Loucy (cell line): ENCODE measurements around the gene DDIT4.
A peak's percentile ranks its signal among the peaks of the same experiment; 100 is the strongest.

Source experiments
- H2AFZ ChIP-seq: fragments of 200-600 bp; sonication (generic); 2 replicates; pipeline ENCODE4 v1.6.0; 2016; ENCODE audit warnings: antibody characterized with exemption, mild to moderate bottlenecking, low read length, moderate library complexity
- H3F3A ChIP-seq: fragments of 200-600 bp; 2 replicates; pipeline ENCODE4 v1.6.0; 2016; ENCODE audit warnings: antibody characterized with exemption, low read depth, mild to moderate bottlenecking
- H3K27me3 ChIP-seq: fragments of 200-600 bp; sonication (generic); 2 replicates; pipeline ENCODE4 v1.6.1; 2014; ENCODE audit warnings: low read length, mild to moderate bottlenecking; ENCODE audit not compliant: insufficient read depth, poor library complexity, severe bottlenecking
- H3K36me3 ChIP-seq: fragments of 200-600 bp; sonication (generic); 2 replicates; pipeline ENCODE4 v1.6.1; 2016; ENCODE audit warnings: low read length; ENCODE audit not compliant: insufficient read depth
- H3K4me1 ChIP-seq: fragments of 200-600 bp; sonication (generic); 2 replicates; pipeline ENCODE4 v1.5.1; 2014; ENCODE audit warnings: low read length, mild to moderate bottlenecking; ENCODE audit not compliant: insufficient read depth, poor library complexity, severe bottlenecking
- H3K4me2 ChIP-seq: fragments of 200-600 bp; sonication (generic); 2 replicates; pipeline ENCODE4 v1.6.0; 2014; ENCODE audit warnings: antibody characterized with exemption, low read length, low read depth, mild to moderate bottlenecking; ENCODE audit not compliant: poor library complexity, severe bottlenecking
- H3K4me3 ChIP-seq: fragments of 200-600 bp; sonication (generic); 2 replicates; pipeline ENCODE4 v1.5.1; 2014; ENCODE audit warnings: low read length, mild to moderate bottlenecking, mixed read lengths; ENCODE audit not compliant: poor library complexity, severe bottlenecking
- H3K79me2 ChIP-seq: fragments of 200-600 bp; sonication (generic); 2 replicates; pipeline ENCODE4 v1.6.1; 2014; ENCODE audit warnings: low read length; ENCODE audit not compliant: insufficient read depth
- H3K9ac ChIP-seq: fragments of 200-600 bp; sonication (generic); 2 replicates; pipeline ENCODE4 v1.6.0; 2014; ENCODE audit warnings: mild to moderate bottlenecking, low read depth, low read length, moderate library complexity; ENCODE audit not compliant: poor library complexity, severe bottlenecking
- H3K9me2 ChIP-seq: fragments of 200-600 bp; sonication (generic); replicated peaks from 2 replicates; pipeline ENCODE4 v1.6.1; 2016; ENCODE audit warnings: low read depth, low read length, mixed read lengths
- H3K9me3 ChIP-seq: fragments of 200-600 bp; sonication (generic); 2 replicates; pipeline ENCODE4 v1.6.1; 2014; ENCODE audit warnings: mild to moderate bottlenecking, antibody characterized with exemption, low read length, low read depth; ENCODE audit not compliant: insufficient read depth
- H4K20me1 ChIP-seq: fragments of 200-600 bp; sonication (generic); 2 replicates; pipeline ENCODE4 v1.6.0; 2014; ENCODE audit warnings: antibody characterized with exemption, low read length, mild to moderate bottlenecking; ENCODE audit not compliant: insufficient read depth, poor library complexity, severe bottlenecking
- EZH2phosphoT487 ChIP-seq: fragments of 200-600 bp; IDR thresholded peaks from 2 replicates; pipeline ENCODE4 v1.6.1; 2018; ENCODE audit warnings: antibody characterized with exemption, mild to moderate bottlenecking, moderate library complexity, borderline replicate concordance
- TF ChIP-seq, protein P1 (sequence below): fragments of 200-600 bp; sonication (generic); conservative IDR thresholded peaks from 2 replicates; pipeline ENCODE4 v1.5.1; 2014; ENCODE audit warnings: mild to moderate bottlenecking, antibody characterized with exemption, low read length

DDIT4 gene

GRCh38 chr10:72276421-72277339 lies 3.0 kb downstream of the DDIT4 start:
- no peak for TF ChIP-seq EZH2phosphoT487
- TF ChIP-seq, protein P1, sequence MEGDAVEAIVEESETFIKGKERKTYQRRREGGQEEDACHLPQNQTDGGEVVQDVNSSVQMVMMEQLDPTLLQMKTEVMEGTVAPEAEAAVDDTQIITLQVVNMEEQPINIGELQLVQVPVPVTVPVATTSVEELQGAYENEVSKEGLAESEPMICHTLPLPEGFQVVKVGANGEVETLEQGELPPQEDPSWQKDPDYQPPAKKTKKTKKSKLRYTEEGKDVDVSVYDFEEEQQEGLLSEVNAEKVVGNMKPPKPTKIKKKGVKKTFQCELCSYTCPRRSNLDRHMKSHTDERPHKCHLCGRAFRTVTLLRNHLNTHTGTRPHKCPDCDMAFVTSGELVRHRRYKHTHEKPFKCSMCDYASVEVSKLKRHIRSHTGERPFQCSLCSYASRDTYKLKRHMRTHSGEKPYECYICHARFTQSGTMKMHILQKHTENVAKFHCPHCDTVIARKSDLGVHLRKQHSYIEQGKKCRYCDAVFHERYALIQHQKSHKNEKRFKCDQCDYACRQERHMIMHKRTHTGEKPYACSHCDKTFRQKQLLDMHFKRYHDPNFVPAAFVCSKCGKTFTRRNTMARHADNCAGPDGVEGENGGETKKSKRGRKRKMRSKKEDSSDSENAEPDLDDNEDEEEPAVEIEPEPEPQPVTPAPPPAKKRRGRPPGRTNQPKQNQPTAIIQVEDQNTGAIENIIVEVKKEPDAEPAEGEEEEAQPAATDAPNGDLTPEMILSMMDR: no peak
- Histone ChIP-seq H3K4me1 (peaks cover 50% of the 10 kb centered on the region), H3K79me2 (peaks cover 49% of the 10 kb centered on the region), H3K36me3 (peaks cover 23% of the 10 kb centered on the region), H3K4me2 (peak overlapping the region; percentile 87), H3K9me2 (no peaks in the 10 kb centered on the region), H3K27me3 (peaks cover 18% of the 10 kb centered on the region), H4K20me1 (peaks cover 33% of the 10 kb centered on the region), H3F3A (no peaks in the 10 kb centered on the region), H2AFZ (no peak overlapping the region), H3K9ac (peak overlapping the region; percentile 100), H3K9me3 (no peaks in the 10 kb centered on the region), H3K4me3 (peak overlapping the region; percentile 77)

GRCh38 chr10:72277340-72277995 lies 3.7 kb downstream of the DDIT4 start:
- Histone ChIP-seq H3K9ac (peak overlapping the region; percentile 100), H3K4me1 (peaks cover 45% of the 10 kb centered on the region), H3K79me2 (peaks cover 46% of the 10 kb centered on the region), H3K27me3 (peaks cover 18% of the 10 kb centered on the region), H3K4me2 (peak overlapping the region; percentile 87), H2AFZ (no peak overlapping the region), H3K36me3 (peaks cover 23% of the 10 kb centered on the region), H3K4me3 (peak overlapping the region; percentile 77), H4K20me1 (peaks cover 33% of the 10 kb centered on the region), H3K9me2 (no peaks in the 10 kb centered on the region), H3F3A (no peaks in the 10 kb centered on the region), H3K9me3 (no peaks in the 10 kb centered on the region)
- TF ChIP-seq EZH2phosphoT487: no peak
- TF ChIP-seq, protein P1: no peak

DNA sequence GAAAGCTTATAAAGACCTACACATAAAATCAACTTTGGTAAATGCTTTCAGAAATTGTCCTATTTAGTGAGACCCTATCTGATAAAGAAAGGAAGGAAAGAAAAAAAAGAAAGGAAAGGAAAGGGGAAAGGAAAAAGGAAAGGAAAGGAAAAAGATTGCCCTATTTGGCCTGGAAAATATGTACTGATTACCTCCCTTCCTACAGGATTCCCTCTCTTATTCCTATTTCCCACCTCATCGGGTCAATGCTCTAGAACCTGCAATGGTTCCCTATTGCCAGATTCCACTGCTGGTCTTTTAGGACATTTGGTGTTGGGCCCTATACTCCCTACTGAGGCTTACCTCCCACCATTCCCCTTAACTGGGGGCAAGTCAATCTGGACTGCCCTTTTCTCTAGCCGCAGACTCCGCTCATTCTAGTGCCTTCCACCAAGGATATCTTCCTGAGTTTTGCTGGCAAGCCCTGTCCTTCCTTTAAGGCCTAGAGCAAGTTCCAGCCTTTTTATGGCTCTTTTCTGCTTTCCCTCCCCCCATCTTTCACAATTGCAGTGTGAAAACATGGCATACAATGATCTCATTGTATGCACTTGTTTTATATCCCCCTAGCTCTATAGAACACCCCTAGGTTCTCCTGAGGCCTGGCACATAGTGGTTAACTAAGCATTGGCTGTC lies 4.4 kb downstream of the DDIT4 start:
- no peak overlapping the region for H3K4me3 ChIP-seq
- H2AFZ ChIP-seq: no peak overlapping the region
- no peak for TF ChIP-seq EZH2phosphoT487
- TF ChIP-seq, protein P1: no peak
- no peaks in the 10 kb centered on the region for H3K9me2 ChIP-seq
- H3F3A ChIP-seq: no peaks in the 10 kb centered on the region
- H3K9ac ChIP-seq: no peak overlapping the region
- H4K20me1 ChIP-seq: peaks cover 33% of the 10 kb centered on the region
- H3K36me3 ChIP-seq: peaks cover 23% of the 10 kb centered on the region
- H3K27me3 ChIP-seq: peaks cover 18% of the 10 kb centered on the region
- H3K79me2 ChIP-seq: peaks cover 43% of the 10 kb centered on the region
- H3K4me1 ChIP-seq: peaks cover 48% of the 10 kb centered on the region
- H3K9me3 ChIP-seq: no peaks in the 10 kb centered on the region
- no peak overlapping the region for H3K4me2 ChIP-seq
